ENCODE measurements around the gene PHTF2.

DNA sequence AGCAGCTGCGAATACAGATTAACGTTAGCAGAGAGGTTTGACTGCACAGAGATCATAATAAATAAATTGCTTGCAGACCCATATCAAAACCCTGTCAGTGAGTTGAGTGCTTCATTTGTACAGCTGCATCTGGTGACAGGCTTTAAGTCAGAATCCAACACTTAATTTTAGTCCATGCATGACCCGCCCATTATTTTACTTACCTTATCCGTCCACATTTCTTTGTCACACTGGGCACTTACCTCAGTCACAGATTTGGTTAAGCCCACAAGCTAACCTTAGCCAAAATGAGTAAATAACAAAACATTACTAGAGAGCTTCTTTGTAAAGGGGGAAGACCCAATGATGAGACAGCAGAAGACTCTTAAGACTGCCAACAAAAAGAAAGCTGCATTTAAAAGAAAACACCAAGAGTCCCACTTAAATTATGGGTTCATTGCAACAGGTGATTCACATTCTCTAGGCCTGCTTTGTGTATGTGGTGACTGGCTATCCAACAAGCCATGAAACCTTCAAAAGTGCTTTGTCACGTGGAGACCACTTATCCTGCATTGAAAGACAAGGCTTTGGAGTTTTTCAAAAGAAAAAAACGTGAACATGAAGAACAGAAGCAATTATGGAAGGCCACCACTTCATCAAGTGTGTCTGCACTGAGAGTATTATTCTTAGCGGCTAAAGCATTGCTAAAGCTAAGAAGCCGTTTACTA is 32.2 kb downstream of the PHTF2 start:
- TF ChIP-seq, protein P1, sequence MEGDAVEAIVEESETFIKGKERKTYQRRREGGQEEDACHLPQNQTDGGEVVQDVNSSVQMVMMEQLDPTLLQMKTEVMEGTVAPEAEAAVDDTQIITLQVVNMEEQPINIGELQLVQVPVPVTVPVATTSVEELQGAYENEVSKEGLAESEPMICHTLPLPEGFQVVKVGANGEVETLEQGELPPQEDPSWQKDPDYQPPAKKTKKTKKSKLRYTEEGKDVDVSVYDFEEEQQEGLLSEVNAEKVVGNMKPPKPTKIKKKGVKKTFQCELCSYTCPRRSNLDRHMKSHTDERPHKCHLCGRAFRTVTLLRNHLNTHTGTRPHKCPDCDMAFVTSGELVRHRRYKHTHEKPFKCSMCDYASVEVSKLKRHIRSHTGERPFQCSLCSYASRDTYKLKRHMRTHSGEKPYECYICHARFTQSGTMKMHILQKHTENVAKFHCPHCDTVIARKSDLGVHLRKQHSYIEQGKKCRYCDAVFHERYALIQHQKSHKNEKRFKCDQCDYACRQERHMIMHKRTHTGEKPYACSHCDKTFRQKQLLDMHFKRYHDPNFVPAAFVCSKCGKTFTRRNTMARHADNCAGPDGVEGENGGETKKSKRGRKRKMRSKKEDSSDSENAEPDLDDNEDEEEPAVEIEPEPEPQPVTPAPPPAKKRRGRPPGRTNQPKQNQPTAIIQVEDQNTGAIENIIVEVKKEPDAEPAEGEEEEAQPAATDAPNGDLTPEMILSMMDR (IDR thresholded peaks at IDR 0.05; ENCODE audit: low read depth, low read length) = no peak
- TF ChIP-seq, protein P2, sequence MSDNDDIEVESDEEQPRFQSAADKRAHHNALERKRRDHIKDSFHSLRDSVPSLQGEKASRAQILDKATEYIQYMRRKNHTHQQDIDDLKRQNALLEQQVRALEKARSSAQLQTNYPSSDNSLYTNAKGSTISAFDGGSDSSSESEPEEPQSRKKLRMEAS (IDR thresholded peaks at IDR 0.05; ENCODE audit: low read depth, low read length) = no peak
- TF ChIP-seq MYC (IDR thresholded peaks at IDR 0.05; ENCODE audit: low read depth, low read length) (no peak), POLR2A (IDR thresholded peaks at IDR 0.05; ENCODE audit: extremely low read depth, insufficient read length) (no peak)

Data from NB4 (cell line).